Measurements from ENCODE around the gene TTBK2. TPM values are rescaled to one million over a fixed set of nuclear protein-coding genes. Genes with fewer than 3 reads are reported as not detected.

Gene TTBK2
- total and polyA plus RNA-seq, 8 donors: 12.4 to 15.8 (median 13.8) TPM

DNA sequence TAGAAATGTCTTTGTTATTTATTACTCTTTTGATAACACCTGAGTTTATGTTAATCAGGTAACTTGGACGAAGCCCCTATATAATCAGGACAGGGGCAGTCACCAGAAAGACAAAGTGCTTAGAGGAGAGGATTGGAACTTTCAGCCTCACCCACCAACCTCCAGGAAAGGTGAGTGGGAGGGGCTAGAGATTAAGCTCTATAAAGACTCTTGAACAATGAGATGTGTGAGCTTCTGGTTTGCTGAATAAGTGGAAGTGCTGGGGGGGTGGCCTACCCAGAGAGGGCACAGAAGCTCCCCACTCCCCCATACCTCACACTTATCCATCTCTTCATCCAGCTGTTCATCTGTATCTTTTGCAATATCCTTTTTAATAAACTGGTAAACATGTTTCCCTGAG is 73.9 kb downstream of the TTBK2 start:
- ATAC-seq (no peak), DNase-seq (no peak)
- Histone ChIP-seq H3K9me3 (peaks cover 0 to 7% of the 10 kb centered on the region in 2 donors), H3K27me3 (no peaks in the 10 kb centered on the region), H3K4me3 (no peak overlapping the region), H3K27ac (no peak overlapping the region), H3K36me3 (no peaks in the 10 kb centered on the region), H3K4me1 (no peaks in the 10 kb centered on the region)
- intact Hi-C loops (cut with DNase I): no loop called here
- TF ChIP-seq, protein P1, sequence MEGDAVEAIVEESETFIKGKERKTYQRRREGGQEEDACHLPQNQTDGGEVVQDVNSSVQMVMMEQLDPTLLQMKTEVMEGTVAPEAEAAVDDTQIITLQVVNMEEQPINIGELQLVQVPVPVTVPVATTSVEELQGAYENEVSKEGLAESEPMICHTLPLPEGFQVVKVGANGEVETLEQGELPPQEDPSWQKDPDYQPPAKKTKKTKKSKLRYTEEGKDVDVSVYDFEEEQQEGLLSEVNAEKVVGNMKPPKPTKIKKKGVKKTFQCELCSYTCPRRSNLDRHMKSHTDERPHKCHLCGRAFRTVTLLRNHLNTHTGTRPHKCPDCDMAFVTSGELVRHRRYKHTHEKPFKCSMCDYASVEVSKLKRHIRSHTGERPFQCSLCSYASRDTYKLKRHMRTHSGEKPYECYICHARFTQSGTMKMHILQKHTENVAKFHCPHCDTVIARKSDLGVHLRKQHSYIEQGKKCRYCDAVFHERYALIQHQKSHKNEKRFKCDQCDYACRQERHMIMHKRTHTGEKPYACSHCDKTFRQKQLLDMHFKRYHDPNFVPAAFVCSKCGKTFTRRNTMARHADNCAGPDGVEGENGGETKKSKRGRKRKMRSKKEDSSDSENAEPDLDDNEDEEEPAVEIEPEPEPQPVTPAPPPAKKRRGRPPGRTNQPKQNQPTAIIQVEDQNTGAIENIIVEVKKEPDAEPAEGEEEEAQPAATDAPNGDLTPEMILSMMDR (IDR thresholded peaks at IDR 0.05): no peak

DNA sequence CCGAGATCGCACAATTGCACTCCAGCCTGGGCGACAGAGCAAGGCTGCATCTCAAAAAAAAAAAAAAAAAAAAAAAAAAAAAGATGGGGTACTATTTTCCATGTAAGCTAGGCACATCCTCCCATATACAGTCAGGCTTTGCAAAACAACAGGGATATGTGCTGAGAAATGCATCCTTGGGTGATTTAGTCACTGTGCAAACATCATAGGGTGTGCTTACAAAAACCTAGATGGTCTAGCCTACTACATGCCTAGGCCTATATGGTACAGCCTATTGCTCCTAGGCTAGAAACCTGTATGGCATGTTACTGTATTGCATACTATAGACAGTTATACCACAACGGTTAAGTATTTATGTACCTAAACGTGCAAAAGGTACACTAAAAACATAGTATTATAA is 75.0 kb downstream of the TTBK2 start:
- no peaks in the 10 kb centered on the region for H3K36me3 ChIP-seq
- intact Hi-C loops (cut with DNase I): no loop called here
- DNase-seq: no peak
- no peaks in the 10 kb centered on the region for H3K4me1 ChIP-seq
- no peak overlapping the region for H3K27ac ChIP-seq
- no peak for ATAC-seq
- H3K27me3 ChIP-seq: no peaks in the 10 kb centered on the region
- TF ChIP-seq, protein P1 (IDR thresholded peaks at IDR 0.05): no peak
- peaks cover 0 to 7% of the 10 kb centered on the region in 2 donors for H3K9me3 ChIP-seq
- no peak overlapping the region for H3K4me3 ChIP-seq

DNA sequence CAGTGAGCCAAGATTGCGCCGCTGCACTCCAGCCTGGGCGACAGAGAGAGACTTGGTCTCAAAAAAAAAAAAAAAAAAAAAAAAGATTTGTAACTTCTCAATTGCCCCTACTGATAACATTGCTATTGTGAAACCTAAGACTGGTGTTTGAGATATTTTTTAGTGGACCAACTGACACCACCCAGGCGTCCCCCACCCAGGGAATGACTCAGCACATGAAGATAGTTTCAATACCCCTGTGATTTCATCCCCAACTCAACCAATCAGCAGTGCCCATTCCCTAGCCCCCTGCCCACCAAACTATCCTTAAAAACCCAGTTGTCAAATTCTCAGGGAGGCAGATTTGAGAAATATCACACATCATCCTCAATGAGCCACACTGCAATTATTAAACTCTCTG is 76.9 kb downstream of the TTBK2 start:
- ATAC-seq (no peak), DNase-seq (no peak)
- no peak overlapping the region for H3K27ac ChIP-seq
- H3K4me3 ChIP-seq: no peak overlapping the region
- H3K9me3 ChIP-seq: peaks cover 0 to 7% of the 10 kb centered on the region in 2 donors
- H3K36me3 ChIP-seq: no peaks in the 10 kb centered on the region
- TF ChIP-seq, protein P1 (IDR thresholded peaks at IDR 0.05): no peak
- H3K27me3 ChIP-seq: no peaks in the 10 kb centered on the region
- no peaks in the 10 kb centered on the region for H3K4me1 ChIP-seq
- intact Hi-C loops (cut with DNase I): no loop called here

DNA sequence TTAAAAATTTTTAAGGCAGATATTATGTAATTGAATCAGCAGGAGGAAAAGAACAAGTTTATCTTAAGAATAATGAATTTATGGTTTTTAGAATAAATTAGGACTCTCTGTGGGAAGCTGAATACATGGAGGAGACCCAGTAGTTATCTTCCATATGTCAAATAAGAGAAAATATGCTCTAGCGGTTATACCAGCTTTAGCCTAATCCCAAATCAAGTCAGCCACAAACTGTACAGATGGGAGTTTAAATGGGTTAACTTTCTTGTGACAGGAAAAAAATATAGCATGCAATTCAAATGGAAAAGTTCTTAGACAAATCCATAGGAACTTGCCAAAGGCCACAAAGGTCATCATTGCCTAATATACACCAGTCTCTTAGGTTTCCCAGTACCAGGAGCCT is 84.3 kb downstream of the TTBK2 start:
- H3K4me1 ChIP-seq: no peaks in the 10 kb centered on the region
- no peak for DNase-seq
- H3K27ac ChIP-seq: no peak overlapping the region
- intact Hi-C loops (cut with DNase I): no loop called here
- no peaks in the 10 kb centered on the region for H3K27me3 ChIP-seq
- no peak overlapping the region for H3K4me3 ChIP-seq
- H3K9me3 ChIP-seq: no peaks in the 10 kb centered on the region
- TF ChIP-seq, protein P1 (IDR thresholded peaks at IDR 0.05): no peak
- no peak for ATAC-seq
- H3K36me3 ChIP-seq: peaks cover 0 to 4% of the 10 kb centered on the region in 2 donors

DNA sequence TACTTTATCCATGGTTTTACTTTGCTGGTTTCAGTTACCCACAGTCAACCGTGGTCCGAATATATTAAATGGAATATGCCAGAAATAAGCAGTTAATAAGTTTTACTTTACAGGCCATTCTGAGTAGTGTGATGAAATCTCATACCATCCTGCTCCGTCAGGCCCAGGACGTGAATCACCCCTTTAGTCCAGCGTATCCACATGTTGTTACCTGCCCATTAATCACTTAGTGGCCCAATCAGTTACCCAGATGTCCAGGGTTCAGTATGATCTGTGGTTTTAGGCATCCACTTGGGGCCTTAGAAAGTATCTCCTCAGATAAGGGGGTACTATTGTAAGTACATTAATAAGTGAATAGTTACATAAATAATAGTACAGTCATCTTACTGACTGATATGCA is 88.0 kb downstream of the TTBK2 start:
- H3K9me3 ChIP-seq: no peaks in the 10 kb centered on the region
- H3K36me3 ChIP-seq: peaks cover 0 to 3% of the 10 kb centered on the region in 2 donors
- no peak for ATAC-seq
- no peak overlapping the region for H3K27ac ChIP-seq
- TF ChIP-seq, protein P1 (IDR thresholded peaks at IDR 0.05): no peak
- intact Hi-C loops (cut with DNase I): no loop called here
- no peak overlapping the region for H3K4me3 ChIP-seq
- no peaks in the 10 kb centered on the region for H3K4me1 ChIP-seq
- no peaks in the 10 kb centered on the region for H3K27me3 ChIP-seq
- no peak for DNase-seq

All from left lung (tissue), 10 donors.